GM12878 (cell line): Measurements from ENCODE around the gene MYT1. TPM values are rescaled to one million over a fixed set of nuclear protein-coding genes. Genes with fewer than 3 reads are reported as not detected.

Experiments used
- ATAC-seq: fragments of 200-7000 bp; cut with Tn5 transposase; 3 replicates; pipeline ENCODE4 v1.9.1; 2020; ENCODE audit warnings: mild to moderate bottlenecking, moderate library complexity
- BruUV-seq: library from RNA; stranded (reverse); fragments of 400-500 nt; replicated peaks from 2 replicates; lab custom pipeline; 2021; lab: Mats Ljungman, UMichigan
- CTCF ChIA-PET: fragments of 300-600 bp; sonication (Branson Sonifier 250); formaldehyde crosslinking; extraction: SDS; loops from one replicate; lab custom pipeline; 2021; ENCODE audit warnings: inconsistent platforms; lab: Yijun Ruan, JAX
- POLR2A ChIA-PET: fragments of 350-600 bp; formaldehyde crosslinking; extraction: SDS; loops from one replicate; lab custom pipeline; 2021; ENCODE audit warnings: inconsistent platforms; lab: Charles Lee
- RAD21 ChIA-PET: fragments of 300-600 bp; sonication (Branson Sonifier 250); formaldehyde crosslinking; loops from one replicate; lab custom pipeline; 2023; ENCODE audit warnings: antibody characterized with exemption; ENCODE audit not compliant: unreplicated experiment; lab: Charles Lee
- SMC1A ChIA-PET: fragments of 300-600 bp; sonication (Branson Sonifier 250); formaldehyde crosslinking; loops from one replicate; lab custom pipeline; 2023; ENCODE audit not compliant: unreplicated experiment, uncharacterized antibody; lab: Charles Lee
- DNase-seq: peaks from one replicate; pipeline ENCODE4 v3.0.0-alpha.2; 2011; ENCODE audit warnings: low read depth, low spot score
- FAIRE-seq: peaks from 3 replicates; lab custom pipeline; 2011; peaks lifted over from hg19 to GRCh38; lab: Jason Lieb, UNC
- H2AFZ ChIP-seq: 2 replicates; pipeline ENCODE4 v1.6.0; 2011; ENCODE audit warnings: low read depth, low read length, control low read depth; ENCODE audit not compliant: control insufficient read depth
- H3K27ac ChIP-seq: 2 replicates; pipeline ENCODE4 v1.5.1; 2011; ENCODE audit warnings: control low read depth; ENCODE audit not compliant: control insufficient read depth, insufficient read depth
- H3K27me3 ChIP-seq, 2 experiments: replicated peaks in 1 of 2; 2 replicates each; pipeline versions ENCODE4 v1.6.0 to v1.6.1; 2011; ENCODE audit warnings: low read length in 1 of 2; ENCODE audit not compliant: control insufficient read depth in 2 of 2, insufficient read depth in 2 of 2
- H3K36me3 ChIP-seq, 2 experiments: 2 replicates each; pipeline ENCODE4 v1.5.1; 2011; ENCODE audit warnings: low read length in 1 of 2; ENCODE audit not compliant: control insufficient read depth in 2 of 2, insufficient read depth in 2 of 2
- H3K4me1 ChIP-seq: 2 replicates; pipeline ENCODE4 v1.6.1; 2011; ENCODE audit warnings: mild to moderate bottlenecking, low read length, moderate library complexity, mixed read lengths; ENCODE audit not compliant: control insufficient read depth, insufficient read depth
- H3K4me2 ChIP-seq: 2 replicates; pipeline ENCODE4 v1.6.0; 2011; ENCODE audit warnings: control low read depth; ENCODE audit not compliant: control insufficient read depth, insufficient read depth
- H3K4me3 ChIP-seq: fragments of 200-600 bp; sonication (generic); 2 replicates; pipeline ENCODE4 v1.5.1; 2016
- H3K79me2 ChIP-seq: 2 replicates; pipeline ENCODE4 v1.6.0; 2011; ENCODE audit warnings: low read length; ENCODE audit not compliant: control insufficient read depth, insufficient read depth
- H3K9ac ChIP-seq: 2 replicates; pipeline ENCODE4 v1.8.0; 2011; ENCODE audit warnings: low read length, control low read depth, mixed read lengths; ENCODE audit not compliant: control insufficient read depth, insufficient read depth
- H3K9me3 ChIP-seq: replicated peaks from 3 replicates; pipeline ENCODE4 v1.5.1; 2011; ENCODE audit warnings: mild to moderate bottlenecking, low read length; ENCODE audit not compliant: control insufficient read depth, insufficient read depth
- H4K20me1 ChIP-seq: 2 replicates; pipeline ENCODE4 v1.6.0; 2011; ENCODE audit not compliant: control insufficient read depth, insufficient read depth
- BHLHE40 ChIP-seq, 2 experiments: fragments of 450-650 bp in 1 of 2; IDR thresholded peaks; 2 replicates each; pipeline ENCODE4 v1.6.1; 2011 to 2017; ENCODE audit warnings: low read depth in 2 of 2, borderline replicate concordance in 1 of 2, improper control_type of control experiment in 1 of 2, low read length in 1 of 2, mild to moderate bottlenecking in 1 of 2
- BMI1 ChIP-seq: fragments of 450-650 bp; IDR thresholded peaks from 2 replicates; pipeline ENCODE4 v1.6.1; 2016; ENCODE audit warnings: mild to moderate bottlenecking, moderate library complexity, borderline replicate concordance
- FOS ChIP-seq: IDR thresholded peaks from 3 replicates; pipeline ENCODE4 v1.6.1; 2011; ENCODE audit warnings: borderline replicate concordance; ENCODE audit not compliant: insufficient read length; ENCODE audit errors: extremely low read depth
- JUNB ChIP-seq: IDR thresholded peaks from 2 replicates; pipeline ENCODE4 v1.6.1; 2016; ENCODE audit warnings: antibody characterized with exemption, mild to moderate bottlenecking
- NBN ChIP-seq: fragments of 450-650 bp; IDR thresholded peaks from 2 replicates; pipeline ENCODE4 v1.6.1; 2016
- TCF3 ChIP-seq: IDR thresholded peaks from 2 replicates; pipeline ENCODE4 v1.6.1; 2012; ENCODE audit warnings: low read depth, mild to moderate bottlenecking, low read length, borderline replicate concordance; ENCODE audit not compliant: insufficient read depth
- ZNF217 ChIP-seq: fragments of 450-650 bp; IDR thresholded peaks from 2 replicates; pipeline ENCODE4 v1.6.1; 2017; ENCODE audit warnings: antibody characterized with exemption, mild to moderate bottlenecking
- WGBS: methylation state at CpG from one replicate; pipeline ENCODE4 v1.1.6; 2016; ENCODE audit warnings: low lambda C conversion rate; ENCODE audit not compliant: insufficient replicate concordance, insufficient coverage; ENCODE audit errors: missing lambda C conversion rate; 5-methylcytosine and 5-hydroxymethylcytosine counted together
- in situ Hi-C: fragments of 300-500 bp; cut with MboI; formaldehyde crosslinking; loops from 9 replicates; pipeline ENCODE4 v1.14.3; 2018; ENCODE audit warnings: mixed read lengths
- intact Hi-C: fragments of 100-400 bp; cut with micrococcal nuclease; formaldehyde crosslinking; loops from one replicate; pipeline ENCODE4 v1.14.2; 2022; ENCODE audit not compliant: unreplicated experiment
- polyA plus RNA-seq, 11 experiments: library from polyadenylated mRNA; depleted of rRNA in 4 of 11; unstranded in 6 of 11; stranded (reverse) in 5 of 11; fragments of >200 nt; fragmentation: Nextera tagmentation in 4 of 11; fragmentation: Illumina TruSeq in 1 of 11; extraction: Ambion mirVana in 4 of 11; extraction: Trizol in 1 of 11; gene quantifications; 1 replicate in 1 of 11; 2 replicates in 10 of 11; pipeline versions ENCODE4 v1.2.1 to v1.2.3, GENCODE V29; 2011 to 2016; ENCODE audit warnings: inconsistent platforms in 2 of 11, missing spikeins in 2 of 11, low read depth in 1 of 11
- total RNA-seq, 4 experiments: library from RNA; depleted of rRNA in 3 of 4; stranded (reverse); fragments of >200 nt in 3 of 4; fragmentation: Illumina TruSeq in 1 of 4; extraction: Trizol in 1 of 4; gene quantifications; 2 replicates each; pipeline versions ENCODE4 v1.2.1 to v1.2.3, GENCODE V29; 2013 to 2021
- TF ChIP-seq, protein P1 (sequence below): fragments of 450-650 bp; IDR thresholded peaks from 2 replicates; pipeline ENCODE4 v1.6.1; 2017; ENCODE audit warnings: borderline replicate concordance
- TF ChIP-seq, protein P2 (sequence below): fragments of 450-650 bp; IDR thresholded peaks from 2 replicates; pipeline ENCODE4 v1.6.1; 2017; ENCODE audit warnings: mild to moderate bottlenecking, moderate library complexity

MYT1 gene
- total and polyA plus RNA-seq, 10 of the 15 experiments (the other 5 are each of a cell fraction or from before 2014, with no cell fraction given): 0.01 to 0.10 TPM; not detected in 8

DNA sequence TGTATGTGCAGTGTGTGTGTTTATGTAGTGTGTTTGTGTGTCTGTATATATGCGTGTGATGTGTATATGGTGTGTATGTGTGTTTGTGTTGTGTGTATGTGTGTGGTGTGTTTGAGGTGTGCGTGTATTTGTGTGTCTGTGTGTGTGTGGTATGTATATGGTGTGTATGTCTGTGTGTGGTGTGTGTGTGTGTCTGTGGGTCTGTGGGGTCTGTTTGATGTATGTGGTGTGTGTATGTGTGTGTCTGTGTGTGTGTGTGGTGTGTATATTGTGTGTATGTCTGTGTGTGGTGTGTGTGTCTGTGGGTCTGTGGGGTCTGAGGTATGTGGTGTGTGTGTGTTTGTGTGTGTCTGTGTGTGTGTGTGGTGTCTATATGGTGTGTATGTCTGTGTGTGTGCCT lies 10.8 kb upstream of the MYT1 start:
- DNase-seq (no peak), ATAC-seq (no peak), FAIRE-seq (no peak)
- in situ Hi-C loops (no loop called here), intact Hi-C loops (no loop called here)
- POLR2A ChIA-PET: no interaction called here
- WGBS: 7% methylated on average over 2 of the region's 2 CpGs
- H3K79me2 ChIP-seq: no peaks in the 10 kb centered on the region
- H3K27me3 ChIP-seq: no peaks in the 10 kb centered on the region
- SMC1A ChIA-PET: no interaction called here
- no TSS peak for BruUV-seq
- CTCF ChIA-PET: no interaction called here
- H3K4me1 ChIP-seq: no peaks in the 10 kb centered on the region
- H3K4me2 ChIP-seq: no peak overlapping the region
- H3K27ac ChIP-seq: no peak overlapping the region
- no peak overlapping the region for H2AFZ ChIP-seq
- TF ChIP-seq FOS (no peak), NBN (no peak), TCF3 (no peak), BHLHE40 (IDR thresholded peaks at IDR 0.05; ENCODE audit: borderline replicate concordance in 1 of 2, low read depth in 2 of 2, low read length in 1 of 2) (no peak), JUNB (no peak), BMI1 (no peak), ZNF217 (no peak)
- TF ChIP-seq, protein P1, sequence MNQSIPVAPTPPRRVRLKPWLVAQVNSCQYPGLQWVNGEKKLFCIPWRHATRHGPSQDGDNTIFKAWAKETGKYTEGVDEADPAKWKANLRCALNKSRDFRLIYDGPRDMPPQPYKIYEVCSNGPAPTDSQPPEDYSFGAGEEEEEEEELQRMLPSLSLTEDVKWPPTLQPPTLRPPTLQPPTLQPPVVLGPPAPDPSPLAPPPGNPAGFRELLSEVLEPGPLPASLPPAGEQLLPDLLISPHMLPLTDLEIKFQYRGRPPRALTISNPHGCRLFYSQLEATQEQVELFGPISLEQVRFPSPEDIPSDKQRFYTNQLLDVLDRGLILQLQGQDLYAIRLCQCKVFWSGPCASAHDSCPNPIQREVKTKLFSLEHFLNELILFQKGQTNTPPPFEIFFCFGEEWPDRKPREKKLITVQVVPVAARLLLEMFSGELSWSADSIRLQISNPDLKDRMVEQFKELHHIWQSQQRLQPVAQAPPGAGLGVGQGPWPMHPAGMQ: no peak
- TF ChIP-seq, protein P2, sequence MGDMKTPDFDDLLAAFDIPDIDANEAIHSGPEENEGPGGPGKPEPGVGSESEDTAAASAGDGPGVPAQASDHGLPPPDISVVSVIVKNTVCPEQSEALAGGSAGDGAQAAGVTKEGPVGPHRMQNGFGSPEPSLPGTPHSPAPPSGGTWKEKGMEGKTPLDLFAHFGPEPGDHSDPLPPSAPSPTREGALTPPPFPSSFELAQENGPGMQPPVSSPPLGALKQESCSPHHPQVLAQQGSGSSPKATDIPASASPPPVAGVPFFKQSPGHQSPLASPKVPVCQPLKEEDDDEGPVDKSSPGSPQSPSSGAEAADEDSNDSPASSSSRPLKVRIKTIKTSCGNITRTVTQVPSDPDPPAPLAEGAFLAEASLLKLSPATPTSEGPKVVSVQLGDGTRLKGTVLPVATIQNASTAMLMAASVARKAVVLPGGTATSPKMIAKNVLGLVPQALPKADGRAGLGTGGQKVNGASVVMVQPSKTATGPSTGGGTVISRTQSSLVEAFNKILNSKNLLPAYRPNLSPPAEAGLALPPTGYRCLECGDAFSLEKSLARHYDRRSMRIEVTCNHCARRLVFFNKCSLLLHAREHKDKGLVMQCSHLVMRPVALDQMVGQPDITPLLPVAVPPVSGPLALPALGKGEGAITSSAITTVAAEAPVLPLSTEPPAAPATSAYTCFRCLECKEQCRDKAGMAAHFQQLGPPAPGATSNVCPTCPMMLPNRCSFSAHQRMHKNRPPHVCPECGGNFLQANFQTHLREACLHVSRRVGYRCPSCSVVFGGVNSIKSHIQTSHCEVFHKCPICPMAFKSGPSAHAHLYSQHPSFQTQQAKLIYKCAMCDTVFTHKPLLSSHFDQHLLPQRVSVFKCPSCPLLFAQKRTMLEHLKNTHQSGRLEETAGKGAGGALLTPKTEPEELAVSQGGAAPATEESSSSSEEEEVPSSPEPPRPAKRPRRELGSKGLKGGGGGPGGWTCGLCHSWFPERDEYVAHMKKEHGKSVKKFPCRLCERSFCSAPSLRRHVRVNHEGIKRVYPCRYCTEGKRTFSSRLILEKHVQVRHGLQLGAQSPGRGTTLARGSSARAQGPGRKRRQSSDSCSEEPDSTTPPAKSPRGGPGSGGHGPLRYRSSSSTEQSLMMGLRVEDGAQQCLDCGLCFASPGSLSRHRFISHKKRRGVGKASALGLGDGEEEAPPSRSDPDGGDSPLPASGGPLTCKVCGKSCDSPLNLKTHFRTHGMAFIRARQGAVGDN: no peak
- H3K4me3 ChIP-seq: no peak overlapping the region
- no peaks in the 10 kb centered on the region; the same call in 2 of the 3 replicates for H3K9me3 ChIP-seq
- no peaks in the 10 kb centered on the region for H4K20me1 ChIP-seq
- no peak overlapping the region for H3K9ac ChIP-seq
- RAD21 ChIA-PET: no interaction called here
- no peaks in the 10 kb centered on the region for H3K36me3 ChIP-seq
